GM19240 (cell line): ENCODE measurements around the gene NUDT22.
"Not testable (repeated sequence)": the region's sequence is repeated elsewhere in the genome, so short reads cannot be mapped to it uniquely, and the experiment has no call there.

Source experiments
- DNase-seq: peaks from one replicate; pipeline ENCODE4 v3.0.0; 2011; ENCODE audit warnings: low spot score; ENCODE audit not compliant: insufficient read length

The NUDT22 gene

GRCh38 chr11:64241491-64242374, 15.7 kb downstream of the NUDT22 start:
- peak; percentile 85 for DNase-seq

GRCh38 chr11:64243236-64243854, 17.3 kb downstream of the NUDT22 start:
- DNase-seq = no peak

DNA sequence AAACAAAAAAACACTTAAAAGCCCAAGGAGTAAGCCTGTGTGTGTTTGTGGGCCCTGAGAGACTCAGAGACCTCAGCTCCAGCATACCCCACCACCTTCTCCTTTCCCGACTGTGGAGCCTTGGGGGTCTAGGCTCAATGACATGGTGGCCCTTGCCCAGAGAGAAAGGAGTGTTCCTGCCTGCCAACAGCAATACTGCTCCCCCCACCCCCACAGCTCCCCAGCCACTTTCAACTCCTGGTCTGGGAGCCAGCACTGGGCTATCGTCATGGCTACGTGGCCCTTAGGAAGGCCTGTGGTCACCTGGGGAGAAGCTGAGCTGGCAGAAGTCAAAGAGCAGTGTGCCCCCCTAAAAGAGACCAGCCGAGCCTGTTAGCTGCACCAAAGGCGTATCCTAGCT, 18.0 kb downstream of the NUDT22 start:
- no peak for DNase-seq

GRCh38 chr11:64244966-64245365, 18.9 kb downstream of the NUDT22 start:
- no peak for DNase-seq

DNA sequence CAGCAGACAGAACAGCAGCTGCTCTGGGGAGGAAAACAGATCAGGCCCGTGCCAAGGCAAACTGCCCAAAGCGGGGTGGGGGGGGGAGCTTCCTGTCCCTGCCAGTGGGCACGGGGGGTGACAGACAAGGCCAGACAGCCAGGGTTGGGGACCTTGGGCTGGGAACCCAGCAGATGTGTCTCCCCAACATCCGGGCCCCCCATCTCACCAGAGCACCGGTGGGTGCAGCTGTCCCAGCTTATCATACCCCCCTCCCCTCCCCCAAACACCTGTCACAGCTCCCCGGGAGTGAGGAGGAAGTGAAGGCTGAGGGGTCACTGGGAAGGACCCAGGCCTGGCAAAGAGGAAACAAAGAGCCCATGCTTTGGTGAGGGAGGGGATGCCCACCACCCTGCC, 19.3 kb downstream of the NUDT22 start:
- no peak for DNase-seq

- no peak for DNase-seq
Measured at GRCh38 chr11:64245797-64246620, 19.9 kb downstream of the NUDT22 start.

DNA sequence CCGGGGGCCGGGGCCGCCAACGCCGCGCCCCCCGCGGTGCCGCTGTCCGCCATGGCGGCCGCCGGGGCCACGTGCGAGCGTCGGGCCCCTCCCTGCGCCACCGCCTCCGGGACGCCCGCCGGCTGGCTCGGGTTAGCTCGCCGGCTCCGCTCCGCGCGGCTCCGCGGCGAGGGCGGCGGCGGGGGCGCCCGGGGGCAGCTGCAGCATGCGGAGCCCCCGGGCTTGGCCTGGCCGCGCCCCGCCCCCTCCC, 20.5 kb downstream of the NUDT22 start:
- not testable (repeated sequence) for DNase-seq

DNA sequence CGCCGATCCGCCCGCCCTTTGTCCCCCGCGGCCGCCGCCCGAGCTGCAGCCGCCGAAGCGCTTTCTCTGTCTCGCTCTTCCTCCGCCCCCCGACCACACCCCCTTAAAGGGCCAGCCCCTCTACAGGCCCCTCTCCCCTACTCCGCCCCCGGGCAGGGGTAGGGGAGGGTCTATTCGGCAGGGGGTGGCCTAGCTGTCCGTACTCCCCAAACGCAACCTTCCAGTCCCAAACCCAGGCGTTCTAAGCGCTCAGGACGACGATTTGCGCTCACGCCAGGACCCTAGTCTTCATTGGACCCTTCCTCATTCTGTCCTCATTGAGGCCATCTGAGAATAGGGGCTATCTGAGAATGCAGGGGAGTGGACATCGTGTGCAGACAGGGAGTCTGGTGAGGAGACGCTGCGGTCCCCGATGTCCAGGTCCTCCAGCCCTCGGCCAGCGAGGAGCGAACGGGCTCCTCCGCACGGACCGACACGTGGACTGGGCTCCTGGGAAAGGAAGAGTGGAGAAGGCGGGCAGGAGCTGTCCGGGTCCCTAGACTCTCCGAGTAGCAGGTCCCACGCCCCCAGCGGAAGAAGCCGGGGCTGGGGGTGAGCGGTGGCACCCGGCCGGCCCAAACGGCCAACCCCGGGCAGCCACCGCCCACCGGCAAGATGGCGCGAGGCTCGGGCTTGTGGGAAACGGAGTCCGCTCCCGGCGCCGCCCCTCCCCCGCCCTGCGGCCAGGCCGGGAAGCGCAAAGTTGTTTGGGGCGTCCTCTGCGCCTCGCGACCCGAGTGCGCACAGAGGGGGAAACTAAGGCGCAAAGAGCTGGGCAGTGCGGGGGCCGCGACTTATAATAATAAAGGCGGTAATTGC, 21.0 kb downstream of the NUDT22 start, which contains the start of gene PPP1R14B:
Gene PPP1R14B (minus strand): TSS at position 73 of the 858 bp plus-strand sequence. CDS start 270 bp downstream, outside the sequence.
- peak; percentile 83 for DNase-seq

- no peak for DNase-seq
Measured at GRCh38 chr11:64247729-64248531, 21.9 kb downstream of the NUDT22 start.

DNA sequence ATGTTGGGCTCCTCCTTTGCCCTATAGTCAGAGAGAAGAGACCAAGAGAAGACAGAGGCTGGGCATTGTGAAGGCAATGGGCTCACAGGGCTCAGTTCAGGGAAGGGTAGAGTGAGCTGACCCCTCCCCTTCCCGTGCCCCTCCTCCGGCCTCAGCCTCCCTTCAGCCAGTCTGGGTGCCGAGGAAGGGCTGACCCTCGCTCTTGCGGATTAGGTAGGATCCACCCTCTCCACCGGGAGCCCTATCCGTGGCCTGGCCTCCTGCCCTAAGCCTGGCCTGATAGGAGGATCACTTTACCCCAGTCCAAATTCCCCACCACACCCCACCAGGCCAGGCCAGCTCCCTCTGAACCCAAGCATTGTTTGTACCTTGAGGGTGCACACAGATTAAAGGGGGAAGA, 22.5 kb downstream of the NUDT22 start:
- no peak for DNase-seq

GRCh38 chr11:64249038-64249437, 23.0 kb downstream of the NUDT22 start:
- DNase-seq = no peak

DNA sequence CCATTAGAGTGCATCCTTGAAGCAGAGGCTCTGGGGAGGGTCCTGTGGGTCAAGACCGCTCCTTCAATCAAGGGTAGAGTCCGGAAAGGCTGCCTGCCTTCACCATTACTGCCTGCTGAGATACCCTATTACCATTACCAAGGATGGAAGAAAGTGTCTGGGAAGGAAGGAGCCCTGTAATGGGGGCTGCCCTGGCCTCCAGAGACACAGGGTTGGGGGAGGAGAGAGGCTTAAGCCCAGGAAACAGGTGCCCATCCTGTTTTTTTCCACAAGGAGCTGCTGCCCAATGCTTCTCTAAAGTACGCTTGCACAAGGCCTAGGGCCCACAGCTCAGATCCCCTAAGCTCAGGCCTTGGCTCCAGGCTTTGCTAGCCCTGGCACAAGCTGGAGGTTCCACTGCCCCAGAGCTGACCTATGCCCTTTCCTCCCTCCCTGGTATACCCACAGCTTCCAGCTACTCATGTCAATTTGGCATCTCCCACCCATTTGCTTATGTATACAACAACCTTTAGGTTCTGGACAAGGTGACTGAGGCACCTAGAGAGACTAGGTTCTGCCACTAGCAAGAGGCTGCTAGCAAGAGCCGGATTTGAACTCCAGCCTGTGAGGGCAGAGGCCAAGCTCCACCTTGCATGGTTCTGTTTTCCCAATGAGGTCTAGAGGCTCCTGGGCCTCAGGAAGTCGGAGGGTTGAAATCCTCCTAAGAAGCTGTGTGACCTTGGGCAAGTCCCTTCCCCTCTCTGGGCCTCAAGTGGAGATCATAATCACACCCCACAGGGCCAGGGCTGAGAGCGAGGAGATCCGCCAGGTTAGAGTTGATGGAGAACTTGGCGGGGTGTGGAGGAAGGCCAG, 23.7 kb downstream of the NUDT22 start:
- DNase-seq = no peak

- DNase-seq = no peak
Measured at GRCh38 chr11:64250415-64251015, 24.4 kb downstream of the NUDT22 start.

DNA sequence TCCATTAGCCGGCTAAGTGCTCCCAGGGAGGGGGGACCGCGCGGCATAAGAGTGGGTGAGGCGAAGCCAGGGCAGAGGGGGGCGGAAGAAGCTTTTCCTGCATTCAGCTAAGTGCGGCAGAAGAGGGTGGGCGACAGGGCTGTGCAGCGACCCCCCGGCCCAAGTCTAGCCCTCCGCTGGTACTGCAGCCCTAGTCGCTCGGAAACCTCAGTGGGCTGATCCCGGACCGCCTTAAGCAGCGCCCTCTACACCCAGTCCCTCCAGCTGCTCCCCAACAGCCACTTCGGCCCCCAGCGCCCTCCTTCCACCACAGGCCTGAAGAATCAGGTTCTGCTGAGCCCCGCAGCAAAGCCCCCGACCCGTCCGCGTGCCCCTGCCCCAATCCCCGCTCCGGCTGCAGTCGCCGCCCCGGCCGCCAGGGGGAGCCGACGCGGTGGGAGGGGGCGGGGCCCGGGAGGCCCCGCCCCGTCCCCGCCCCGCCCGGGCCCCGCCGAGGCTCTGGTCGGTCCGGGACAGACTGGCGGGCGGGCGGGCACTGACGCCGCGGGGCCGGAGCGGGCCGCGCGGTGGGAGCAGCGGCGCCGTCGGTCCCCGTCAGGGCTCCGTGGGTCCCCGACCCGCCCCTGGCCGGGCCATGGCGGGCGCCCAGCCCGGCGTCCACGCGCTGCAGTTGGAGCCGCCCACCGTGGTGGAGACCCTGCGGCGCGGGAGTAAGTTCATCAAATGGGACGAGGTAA, 25.1 kb downstream of the NUDT22 start, which contains the start of gene PLCB3:
Gene PLCB3 (plus strand): TSS at position 515 of the 737 bp plus-strand sequence. CDS start 120 bp downstream, at position 635.
- peak; percentile 79 for DNase-seq

DNA sequence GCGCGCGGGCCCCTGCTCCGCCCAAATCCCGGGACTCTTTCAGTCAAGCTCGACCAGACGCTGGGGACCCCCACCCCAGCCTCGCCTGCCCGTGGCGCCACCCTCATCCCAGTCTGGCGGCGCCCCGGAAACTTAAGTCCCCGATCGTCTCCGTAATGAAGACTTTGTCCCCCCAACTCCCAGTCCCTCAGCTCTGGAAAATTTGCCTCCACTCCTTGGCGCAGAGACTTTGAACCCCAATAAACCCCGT, 25.6 kb downstream of the NUDT22 start:
- no peak for DNase-seq

GRCh38 chr11:64252003-64252872, 26.2 kb downstream of the NUDT22 start:
- no peak for DNase-seq

DNA sequence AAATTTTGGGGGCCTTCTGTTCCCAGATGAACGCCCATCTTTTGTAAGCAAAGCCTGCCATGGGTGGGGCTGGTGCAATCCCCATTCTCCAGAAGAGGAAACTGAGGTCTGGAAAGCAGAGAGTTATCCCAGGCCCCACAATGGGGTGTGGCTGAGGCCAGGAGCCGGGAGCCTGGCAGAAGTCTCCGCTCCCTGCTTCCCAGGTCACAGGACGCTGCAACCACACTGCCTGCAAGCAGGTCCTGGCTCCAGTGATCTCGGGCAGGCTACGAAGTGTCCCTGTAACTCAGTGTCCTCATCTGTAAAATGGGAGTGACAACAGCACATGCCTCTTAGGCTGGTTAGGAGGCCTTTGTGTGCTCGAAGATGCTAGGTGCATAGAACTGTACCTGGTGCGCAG, 27.0 kb downstream of the NUDT22 start:
- DNase-seq = no peak
